Suppressor macrophage treated with lipopolysaccharide for 1 hour (primary cell): Measurements from ENCODE around the gene MAGEF1.

Experiments
- DNase-seq, 3 donors: peaks; one replicate each; pipeline ENCODE4 v3.0.0-alpha.2; 2020 to 2022

The MAGEF1 gene

GRCh38 chr3:184663756-184664155, 48.1 kb downstream of the MAGEF1 start:
- DNase-seq, result no peak

- DNase-seq, result no peak
These were observed 48.5 kb downstream of the MAGEF1 start for GRCh38 chr3:184663356-184663755.

GRCh38 chr3:184662187-184662586, 49.7 kb downstream of the MAGEF1 start:
- DNase-seq, result no peak

- DNase-seq, result no peak
These were observed 50.9 kb downstream of the MAGEF1 start for GRCh38 chr3:184660931-184661330.
